ENCODE measurements around the gene OMP. TPM values are rescaled to one million over a fixed set of nuclear protein-coding genes. Genes with fewer than 3 reads are reported as not detected.
A peak's percentile ranks its signal among the peaks of the same experiment; 100 is the strongest.

OMP gene
- polyA plus RNA-seq, 5 donors = 0.29 to 0.39 (median 0.31) TPM; not detected in 2

DNA sequence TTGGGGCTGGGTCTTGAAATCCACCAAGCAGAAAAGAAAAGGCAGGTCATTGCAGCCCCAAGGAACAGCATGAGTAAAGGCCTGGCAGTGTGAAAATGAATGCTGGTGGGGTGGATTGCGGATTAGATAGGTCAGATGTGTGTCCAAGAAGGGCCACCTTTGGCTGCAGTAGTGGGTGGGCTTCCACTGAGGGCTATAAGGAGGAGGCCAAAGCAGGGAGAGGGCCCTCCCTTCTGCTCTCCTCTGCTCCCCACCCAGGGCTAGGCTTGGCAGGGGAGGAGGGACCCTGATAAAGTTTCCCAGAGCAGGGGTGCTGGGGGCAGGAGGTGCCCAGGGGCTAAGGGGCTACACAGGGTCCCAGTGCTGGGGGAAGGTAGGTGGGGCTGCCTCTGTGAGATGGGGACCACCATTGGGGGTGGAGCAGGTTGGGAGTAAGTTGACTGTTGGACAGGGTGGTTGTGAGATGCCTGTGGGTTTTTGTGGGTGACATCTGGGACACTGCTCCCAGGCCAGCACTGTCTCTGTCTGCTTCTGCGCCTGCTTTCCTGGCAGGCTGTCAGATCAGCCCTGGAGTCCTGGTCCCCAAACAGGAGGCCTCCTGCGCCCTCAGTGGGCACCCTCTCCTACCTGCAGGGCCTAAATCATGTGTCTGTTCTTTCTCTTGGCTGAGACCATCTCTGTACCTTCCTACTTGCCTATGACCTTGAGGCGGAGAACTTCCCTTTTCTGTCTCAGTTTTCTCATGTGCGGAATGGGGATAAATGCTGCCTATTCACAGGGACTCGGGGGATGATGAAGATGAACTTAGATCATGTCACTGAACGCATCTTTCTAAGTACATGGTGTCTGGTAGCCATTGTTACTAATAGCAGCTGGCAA, 33.9 kb upstream of the OMP start:
- no peak for DNase-seq

DNA sequence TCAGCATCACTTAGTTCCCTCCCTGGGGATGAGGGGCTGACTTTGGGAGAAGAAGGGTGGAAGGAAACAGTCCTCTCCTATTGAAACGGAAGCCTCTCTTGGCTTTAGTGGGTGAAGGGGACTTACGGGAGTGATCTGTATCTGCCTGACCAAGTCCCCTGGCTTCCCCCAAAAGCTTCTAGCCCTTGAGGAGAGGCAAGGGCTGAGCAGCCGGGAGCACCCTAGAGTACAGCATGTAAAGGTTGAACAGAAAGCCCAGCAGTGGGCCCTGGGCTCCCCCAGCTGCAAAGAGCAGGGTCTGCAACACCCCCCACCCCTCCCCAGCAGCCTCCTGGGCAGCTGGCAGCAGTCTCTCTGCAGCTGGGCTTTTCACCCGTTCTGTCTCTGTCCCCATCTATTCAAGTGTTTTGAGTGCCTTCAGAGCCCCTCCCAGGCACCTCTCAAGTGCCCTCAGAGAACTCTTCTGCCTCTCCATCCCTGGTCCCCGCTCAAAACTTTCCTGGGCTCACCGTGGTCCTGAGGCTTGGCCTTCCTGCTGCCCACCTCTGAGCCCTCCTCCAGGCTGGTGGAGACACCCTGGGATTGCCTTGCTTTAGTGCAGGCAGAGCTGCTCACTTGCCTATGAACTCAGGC, 33.2 kb upstream of the OMP start:
- DNase-seq = no peak

- DNase-seq = no peak
Observed at GRCh38 chr11:77069969-77070582, 32.6 kb upstream of the OMP start.

GRCh38 chr11:77071077-77071476, 31.6 kb upstream of the OMP start:
- DNase-seq = no peak

DNA sequence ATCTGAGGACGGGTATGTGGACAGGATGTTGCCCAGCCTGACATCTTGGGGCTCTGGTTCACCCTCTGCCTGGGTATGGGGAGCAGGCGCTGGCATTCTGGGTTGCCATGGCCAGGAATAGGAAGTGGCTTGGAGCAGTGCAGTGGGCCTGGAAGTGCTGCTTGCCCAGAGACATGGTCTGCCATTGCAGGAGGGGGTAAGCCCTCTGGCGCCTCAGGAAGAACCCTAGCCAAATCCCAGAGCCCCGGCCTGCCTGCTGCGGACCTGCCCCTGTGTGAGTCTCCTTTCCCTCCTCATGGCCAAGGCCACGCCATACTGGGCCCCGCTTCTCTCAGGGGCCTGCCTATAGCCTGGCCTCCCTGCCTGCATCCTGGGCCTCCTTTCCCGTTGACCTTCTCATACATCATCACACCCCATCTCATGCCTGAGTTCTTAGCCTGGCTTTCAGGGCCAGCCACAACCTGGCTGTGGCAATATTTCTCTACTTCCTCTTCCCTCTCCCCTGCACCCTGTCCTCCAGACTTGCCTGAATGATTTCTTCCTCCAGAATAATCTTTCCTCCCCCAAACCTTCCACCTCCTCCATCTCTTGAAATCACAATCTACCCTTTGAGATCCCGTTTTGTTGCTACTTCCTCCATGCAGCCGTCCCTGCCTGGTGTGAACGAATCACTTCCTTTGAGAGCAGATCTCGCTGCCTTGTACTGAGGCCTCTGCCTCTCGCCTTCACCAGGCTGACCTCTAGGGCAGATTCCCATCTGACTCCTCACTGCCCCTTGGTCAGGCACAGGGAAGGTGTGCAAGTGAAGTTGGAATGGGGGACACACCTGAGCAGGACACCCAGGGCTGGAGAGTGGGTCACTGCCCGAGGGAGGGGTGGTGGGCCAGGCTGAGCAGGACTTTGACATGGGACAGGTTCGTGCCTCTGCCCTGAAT, 30.7 kb upstream of the OMP start:
- DNase-seq = no peak

DNA sequence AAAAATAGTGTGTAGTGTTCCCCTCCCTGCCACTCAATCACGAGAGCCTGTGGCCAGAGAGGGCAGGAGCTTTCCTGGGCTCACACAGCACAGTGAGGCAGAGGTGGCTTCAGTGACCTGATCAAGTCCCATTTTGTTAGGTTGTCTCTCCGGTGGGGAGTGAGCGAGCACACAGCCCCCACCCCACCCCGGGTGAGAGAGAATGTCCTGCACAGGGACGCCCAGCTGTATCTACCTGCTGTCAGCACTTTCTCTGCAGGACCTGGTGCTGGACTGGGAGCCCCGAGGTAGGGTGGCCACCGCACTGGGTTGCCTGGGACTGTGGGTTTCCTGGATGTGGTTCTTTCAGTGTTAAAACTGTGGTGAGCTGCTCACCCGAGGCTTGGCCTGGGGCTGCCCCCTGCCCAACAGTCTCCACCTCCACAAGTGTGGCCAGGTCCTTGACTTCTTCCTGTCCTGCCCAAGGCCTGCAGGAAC, 29.8 kb upstream of the OMP start:
- DNase-seq = no peak

DNA sequence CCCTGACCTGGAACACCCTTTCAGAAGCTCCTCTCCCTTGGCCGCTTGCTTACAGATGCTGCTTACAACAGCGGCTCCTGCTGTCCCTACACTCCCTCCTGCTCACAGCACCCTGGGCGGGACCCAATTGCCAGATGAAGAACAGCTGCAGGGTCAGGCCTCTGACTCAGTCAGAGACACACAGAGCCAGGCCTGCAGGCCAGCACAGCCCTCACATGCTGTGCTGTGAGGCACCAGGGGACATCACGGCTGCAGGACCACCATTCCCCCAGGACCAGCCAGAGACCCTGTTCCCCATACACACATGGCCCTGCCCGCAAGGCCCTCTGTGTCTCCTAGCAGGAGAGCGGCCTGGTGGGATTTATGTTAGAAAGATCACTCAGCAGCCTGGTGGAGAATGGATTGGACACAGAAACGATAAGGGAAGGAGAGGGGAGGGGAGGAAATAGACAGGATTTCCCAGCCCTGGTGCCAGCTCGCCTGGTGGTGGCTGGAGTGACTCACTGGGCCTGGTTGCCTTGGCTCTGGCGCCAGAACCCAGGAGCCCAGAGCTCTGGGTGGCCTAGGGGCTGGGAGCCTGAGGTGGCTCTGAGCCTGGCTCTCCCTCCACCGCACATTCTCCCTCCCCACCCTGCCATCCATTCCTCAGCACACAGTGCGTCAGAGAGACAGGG, 29.2 kb upstream of the OMP start:
- DNase-seq = peak; percentile 83 to 89

DNA sequence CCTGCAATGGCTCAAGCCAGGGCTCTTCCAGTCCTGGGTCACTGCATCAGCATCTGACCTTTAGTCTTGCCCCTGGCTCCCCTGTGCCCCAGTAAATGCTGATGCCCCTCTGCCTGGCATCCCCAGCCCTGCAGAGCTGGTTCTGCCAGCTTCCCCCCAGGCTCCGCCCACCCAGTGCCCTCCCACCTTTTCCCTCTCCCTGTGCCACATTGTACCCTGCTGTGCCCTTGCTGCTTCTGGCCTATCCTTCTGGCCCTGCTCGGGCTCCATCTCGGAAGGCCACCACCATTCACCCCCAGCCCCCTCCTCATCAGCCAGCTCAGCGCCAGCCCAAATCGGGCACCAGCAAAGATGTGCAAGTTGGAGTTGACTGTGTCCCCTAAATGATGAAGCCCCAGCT, 28.4 kb upstream of the OMP start:
- DNase-seq = no peak

DNA sequence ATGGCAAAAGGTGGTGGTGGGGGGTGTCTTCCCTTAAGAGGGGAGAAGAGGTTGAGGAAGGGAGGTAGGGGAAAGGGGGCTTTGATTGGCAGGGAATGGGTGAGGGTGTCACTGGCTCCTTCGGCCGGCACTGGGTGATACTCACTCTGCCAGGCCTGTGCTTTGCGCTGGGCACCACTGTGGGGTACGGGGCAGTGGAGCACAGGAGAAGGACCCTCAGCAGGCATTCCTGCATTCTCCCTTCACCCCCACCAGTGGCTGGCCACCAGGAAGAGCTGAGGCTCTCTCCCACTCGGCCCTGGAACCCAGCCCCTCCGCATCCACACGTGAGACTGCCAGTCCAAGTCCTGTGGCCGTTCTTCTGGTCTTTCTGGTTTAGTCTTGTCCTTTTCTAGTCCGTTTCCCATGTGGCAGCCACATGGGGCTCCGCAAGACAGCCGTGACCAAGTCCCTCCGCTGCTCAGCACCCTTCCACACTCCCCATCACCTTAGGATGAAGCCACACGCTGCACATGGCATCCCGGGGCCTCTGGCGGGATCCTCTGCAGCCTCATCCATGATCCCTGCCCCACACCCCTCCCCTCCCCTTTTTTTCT, 27.9 kb upstream of the OMP start:
- DNase-seq = no peak

- no peak for DNase-seq
Observed at GRCh38 chr11:77075425-77075905, 27.2 kb upstream of the OMP start.

DNA sequence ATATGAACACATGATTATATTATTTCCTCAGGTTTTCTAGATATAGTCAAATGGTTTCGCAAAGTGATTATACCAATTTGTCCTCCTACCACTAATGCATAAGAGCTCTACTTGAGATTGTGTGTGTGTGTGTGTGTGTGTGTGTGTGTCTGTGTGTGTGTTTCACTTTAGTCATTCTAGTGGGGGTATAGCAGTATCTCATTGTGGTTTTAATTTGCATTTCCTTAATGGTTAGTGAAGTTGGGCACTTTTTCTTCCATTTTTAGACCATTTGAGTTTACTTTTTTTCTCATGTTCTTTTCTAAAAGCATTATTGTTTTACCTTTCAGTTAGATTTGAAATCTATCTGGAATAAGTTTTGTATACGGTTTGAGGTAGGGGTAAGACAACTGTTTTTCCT, 23.0 kb upstream of the OMP start:
- DNase-seq = no peak

DNA sequence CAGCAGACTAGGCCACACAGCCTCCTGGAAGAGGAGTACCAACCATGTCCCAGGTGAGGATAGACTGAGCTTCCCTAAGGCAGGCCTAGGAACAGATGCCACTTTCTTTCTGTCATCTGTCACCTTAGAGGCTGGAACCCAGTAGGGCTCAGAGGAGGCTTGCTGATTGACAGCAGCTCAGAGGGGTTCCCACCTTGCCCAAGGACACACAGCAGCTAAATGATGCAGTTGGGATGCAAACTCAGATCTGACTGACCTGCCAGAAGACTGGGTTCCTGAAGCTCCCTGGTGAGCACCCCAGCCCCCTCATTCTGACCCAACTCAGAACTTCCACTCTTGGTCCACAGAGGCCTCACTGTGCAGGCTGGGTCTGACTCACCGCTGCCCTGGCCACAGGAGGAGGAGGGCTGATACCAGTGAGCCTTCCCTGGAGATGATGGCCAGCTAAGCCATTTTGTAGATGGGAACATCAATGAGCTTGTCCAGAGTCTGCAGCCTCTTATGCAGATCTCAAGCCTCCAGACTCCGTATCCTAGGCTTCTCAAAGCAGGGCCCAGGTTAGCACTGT, 21.9 kb upstream of the OMP start:
- DNase-seq = no peak

GRCh38 chr11:77081381-77081851, 21.2 kb upstream of the OMP start:
- no peak for DNase-seq

- DNase-seq = no peak
Observed at GRCh38 chr11:77081976-77082836, 20.4 kb upstream of the OMP start.

- DNase-seq = no peak
Observed at GRCh38 chr11:77082838-77083565, 19.6 kb upstream of the OMP start.

DNA sequence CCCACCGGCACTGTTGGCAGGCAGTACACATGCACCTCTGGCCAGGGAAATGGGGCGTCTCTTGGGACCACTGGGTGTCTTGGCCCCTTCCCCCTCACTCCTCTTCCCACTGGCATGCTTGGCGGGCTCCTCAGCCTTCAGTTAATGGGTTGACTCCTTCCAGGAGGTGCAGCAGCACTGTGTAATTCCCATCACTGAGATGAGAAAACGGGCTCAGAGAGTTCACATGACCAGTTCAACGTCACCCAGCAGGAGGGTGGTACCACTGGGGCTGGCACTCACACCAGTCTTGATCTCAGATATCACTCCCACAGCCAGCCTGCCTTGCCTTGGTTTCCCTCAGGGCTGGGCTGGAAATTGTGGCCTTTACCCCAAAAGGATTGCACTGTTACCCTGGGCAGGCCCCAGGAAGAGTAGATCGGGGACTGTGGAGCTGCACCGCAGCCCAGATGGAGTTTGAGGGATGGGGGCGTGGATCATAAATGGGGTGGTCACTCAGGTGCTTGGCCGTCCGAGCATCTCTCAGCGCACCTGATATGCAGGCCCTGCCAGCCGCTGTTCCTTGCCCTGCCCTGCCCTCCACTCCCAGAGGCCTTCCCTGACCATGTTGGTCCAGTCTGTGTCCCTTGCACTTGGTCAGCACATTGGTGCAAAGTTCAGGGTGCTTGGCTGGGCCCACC, 18.9 kb upstream of the OMP start:
- no peak for DNase-seq

- DNase-seq = no peak
Observed at GRCh38 chr11:77084581-77085191, 18.0 kb upstream of the OMP start.
